GM21360 (cell line): Measurements from ENCODE around the gene VWA8.
A peak's percentile ranks its signal among the peaks of the same experiment; 100 is the strongest.

ENCODE experiments used
- ATAC-seq: cut with Tn5 transposase; IDR thresholded peaks from one replicate; pipeline ENCODE4 v1.9.1; 2021; ENCODE audit warnings: mild to moderate bottlenecking, moderate library complexity; ENCODE audit not compliant: unreplicated experiment

Gene VWA8

GRCh38 chr13:41565846-41566245 lies 395.1 kb downstream of the VWA8 start:
- no peak for ATAC-seq

GRCh38 chr13:41565216-41565615 lies 395.7 kb downstream of the VWA8 start:
- ATAC-seq: no peak

- no peak for ATAC-seq
Observed at GRCh38 chr13:41563984-41564365, 396.9 kb downstream of the VWA8 start.

GRCh38 chr13:41563341-41563983 lies 397.4 kb downstream of the VWA8 start:
- ATAC-seq: no peak

- no peak for ATAC-seq
Observed at GRCh38 chr13:41562541-41563178, 398.2 kb downstream of the VWA8 start.

GRCh38 chr13:41562083-41562482 lies 398.8 kb downstream of the VWA8 start:
- ATAC-seq: no peak

GRCh38 chr13:41561170-41561569 lies 399.7 kb downstream of the VWA8 start:
- no peak for ATAC-seq

GRCh38 chr13:41558781-41559560 lies 401.9 kb downstream of the VWA8 start:
- ATAC-seq: no peak

GRCh38 chr13:41557719-41558118 lies 403.2 kb downstream of the VWA8 start:
- ATAC-seq: no peak

- ATAC-seq: peak; percentile 93
Observed at GRCh38 chr13:41554626-41555386, 406.1 kb downstream of the VWA8 start.

- ATAC-seq: peak; percentile 13
Observed at GRCh38 chr13:41554180-41554579, 406.7 kb downstream of the VWA8 start.

GRCh38 chr13:41552031-41552430 lies 408.9 kb downstream of the VWA8 start:
- no peak for ATAC-seq

- ATAC-seq: no peak
Observed at GRCh38 chr13:41550276-41550675, 410.6 kb downstream of the VWA8 start.

GRCh38 chr13:41549491-41549890 lies 411.4 kb downstream of the VWA8 start:
- no peak for ATAC-seq

GRCh38 chr13:41548910-41549309 lies 412.0 kb downstream of the VWA8 start:
- no peak for ATAC-seq

- ATAC-seq: no peak
Observed at GRCh38 chr13:41548031-41548430, 412.9 kb downstream of the VWA8 start.

- no peak for ATAC-seq
Observed at GRCh38 chr13:41547251-41548000, 413.5 kb downstream of the VWA8 start.

- ATAC-seq: no peak
Observed at GRCh38 chr13:41546372-41547190, 414.3 kb downstream of the VWA8 start.

GRCh38 chr13:41545432-41545707 lies 415.5 kb downstream of the VWA8 start:
- no peak for ATAC-seq
